ENCODE results near the gene ATP13A2. TPM values are rescaled to one million over a fixed set of nuclear protein-coding genes. Genes with fewer than 3 reads are reported as not detected.

Gene ATP13A2
- polyA plus RNA-seq, 2 donors, result 26.5 to 30.7 TPM

DNA sequence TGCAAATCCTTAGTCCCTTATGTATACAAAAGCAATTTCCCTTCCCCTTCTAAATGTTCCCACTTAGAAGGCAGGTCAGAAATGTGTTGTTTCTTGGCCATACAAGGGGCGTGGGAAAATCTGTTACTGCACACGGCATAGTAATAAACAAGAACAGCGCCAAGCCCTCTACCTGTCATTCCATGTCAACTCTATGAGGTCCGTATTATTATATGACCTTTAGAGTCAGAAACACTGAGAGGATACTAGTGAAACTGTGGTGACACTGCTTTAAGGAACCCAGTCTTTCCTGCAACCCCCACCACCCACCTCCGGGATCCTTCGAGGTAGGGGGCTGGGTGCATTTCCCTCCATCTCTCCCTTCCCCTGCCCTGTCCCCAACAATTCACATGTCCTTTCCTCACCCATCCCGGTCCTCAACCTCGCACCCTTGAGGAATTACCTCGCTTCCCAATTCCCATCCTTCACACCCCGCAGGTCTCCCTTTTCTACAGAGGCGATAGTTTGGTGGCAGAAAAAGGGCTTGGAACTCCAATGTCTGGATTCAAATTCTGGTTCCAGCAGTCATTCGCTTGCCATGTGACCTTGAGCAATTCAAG lies 41.5 kb upstream of the ATP13A2 start:
- no peaks in the 10 kb centered on the region for H3K9me3 ChIP-seq (ENCODE audit: control insufficient read depth in 2 of 2, insufficient read depth in 1 of 2, low read depth in 1 of 2, low read length in 1 of 2)
- 4 to 5% methylated on average over 12 of the region's 12 CpGs for WGBS, 2 donors
- H3K4me1 ChIP-seq (ENCODE audit: control insufficient read depth in 2 of 2, insufficient read depth in 2 of 2, low read length in 1 of 2), result peaks cover 0 to 4% of the 10 kb centered on the region in 2 donors
- peaks cover 0 to 2% of the 10 kb centered on the region in 2 donors for H3K36me3 ChIP-seq (ENCODE audit: control insufficient read depth in 2 of 2, insufficient read depth in 2 of 2, low read length in 1 of 2)
- H3K4me3 ChIP-seq (ENCODE audit: low read depth in 1 of 2, low read length in 2 of 2), result peak overlapping the region; percentile 90 to 92
- H3K27me3 ChIP-seq (ENCODE audit: control insufficient read depth in 1 of 2, insufficient read depth in 2 of 2, low read length in 2 of 2), result no peaks in the 10 kb centered on the region
- peak overlapping the region; percentile 90 to 98 for H3K27ac ChIP-seq (ENCODE audit: low read depth in 2 of 2, low read length in 1 of 2)

DNA sequence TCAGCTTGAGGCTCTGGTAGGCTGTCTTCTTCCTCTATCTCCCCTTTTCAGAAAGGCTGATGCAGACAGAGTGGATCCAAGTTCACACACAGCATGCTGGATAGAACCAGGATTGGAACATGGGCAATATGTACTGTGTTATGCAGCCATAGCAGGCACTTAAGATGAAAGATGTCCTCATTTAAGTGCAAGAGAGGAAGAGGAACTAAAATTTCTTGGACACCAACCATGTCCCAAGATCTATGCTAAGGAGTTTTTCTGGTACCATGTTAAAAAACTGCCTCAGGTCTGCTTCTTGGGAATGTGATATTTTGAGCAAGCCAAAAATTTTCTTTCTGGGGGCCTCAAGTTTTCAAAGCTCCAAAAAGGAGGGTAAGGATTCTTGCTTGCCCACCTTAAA lies 40.9 kb upstream of the ATP13A2 start:
- peak overlapping the region in 1 of 2 donors; percentile 92 for H3K4me3 ChIP-seq (ENCODE audit: low read depth in 1 of 2, low read length in 2 of 2)
- H3K27me3 ChIP-seq (ENCODE audit: control insufficient read depth in 1 of 2, insufficient read depth in 2 of 2, low read length in 2 of 2), result no peaks in the 10 kb centered on the region
- no peak overlapping the region for H3K27ac ChIP-seq (ENCODE audit: low read depth in 2 of 2, low read length in 1 of 2)
- H3K4me1 ChIP-seq (ENCODE audit: control insufficient read depth in 2 of 2, insufficient read depth in 2 of 2, low read length in 1 of 2), result peaks cover 0 to 4% of the 10 kb centered on the region in 2 donors
- H3K9me3 ChIP-seq (ENCODE audit: control insufficient read depth in 2 of 2, insufficient read depth in 1 of 2, low read depth in 1 of 2, low read length in 1 of 2), result no peaks in the 10 kb centered on the region
- H3K36me3 ChIP-seq (ENCODE audit: control insufficient read depth in 2 of 2, insufficient read depth in 2 of 2, low read length in 1 of 2), result peaks cover 0 to 2% of the 10 kb centered on the region in 2 donors

DNA sequence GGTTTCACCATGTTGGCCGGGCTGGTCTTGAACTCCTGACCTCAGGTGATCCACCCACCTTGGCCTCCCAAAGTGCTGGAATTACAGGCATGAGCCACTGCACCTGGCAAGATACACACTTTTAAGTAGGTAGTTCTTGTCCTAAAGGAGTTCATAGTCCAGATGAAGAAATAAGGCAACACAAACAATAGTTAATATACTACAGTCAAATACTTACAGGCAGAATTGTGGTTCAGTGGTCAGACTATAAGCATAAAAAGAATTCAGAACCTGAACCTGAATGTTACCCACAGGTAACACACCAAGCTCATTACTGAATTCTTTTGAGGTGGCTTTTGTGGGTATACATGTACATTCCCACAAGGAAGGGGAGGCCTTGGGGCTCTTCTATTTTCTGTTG lies 40.3 kb upstream of the ATP13A2 start:
- H3K36me3 ChIP-seq (ENCODE audit: control insufficient read depth in 2 of 2, insufficient read depth in 2 of 2, low read length in 1 of 2), result peaks cover 0 to 2% of the 10 kb centered on the region in 2 donors
- no peaks in the 10 kb centered on the region for H3K9me3 ChIP-seq (ENCODE audit: control insufficient read depth in 2 of 2, insufficient read depth in 1 of 2, low read depth in 1 of 2, low read length in 1 of 2)
- no peak overlapping the region for H3K4me3 ChIP-seq (ENCODE audit: low read depth in 1 of 2, low read length in 2 of 2)
- 56 to 61% methylated on average over 1 of the region's 1 CpG for WGBS, 2 donors
- H3K27ac ChIP-seq (ENCODE audit: low read depth in 2 of 2, low read length in 1 of 2), result no peak overlapping the region
- peaks cover 0 to 4% of the 10 kb centered on the region in 2 donors for H3K4me1 ChIP-seq (ENCODE audit: control insufficient read depth in 2 of 2, insufficient read depth in 2 of 2, low read length in 1 of 2)
- H3K27me3 ChIP-seq (ENCODE audit: control insufficient read depth in 1 of 2, insufficient read depth in 2 of 2, low read length in 2 of 2), result no peaks in the 10 kb centered on the region

DNA sequence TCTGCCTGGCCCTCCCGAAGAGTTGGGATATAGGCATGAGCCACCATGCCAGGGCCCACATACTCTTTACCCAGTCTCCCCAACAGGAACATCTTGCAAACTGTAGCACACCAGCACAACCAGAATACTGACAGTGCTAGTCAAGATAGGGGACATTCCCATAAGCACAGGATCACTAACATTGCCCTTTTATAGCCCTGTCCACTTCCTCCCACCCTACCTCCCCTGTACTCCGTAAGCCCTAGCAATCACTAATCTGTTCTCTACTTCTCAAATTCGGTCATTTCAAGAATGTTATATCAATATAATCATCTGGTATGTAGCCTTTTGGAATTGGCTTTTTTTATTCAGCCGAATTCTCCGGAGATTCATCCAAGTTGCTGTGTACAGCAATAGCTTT lies 36.2 kb upstream of the ATP13A2 start:
- Histone ChIP-seq H3K4me3 (ENCODE audit: low read depth in 1 of 2, low read length in 2 of 2) (no peak overlapping the region), H3K9me3 (ENCODE audit: control insufficient read depth in 2 of 2, insufficient read depth in 1 of 2, low read depth in 1 of 2, low read length in 1 of 2) (no peaks in the 10 kb centered on the region), H3K36me3 (ENCODE audit: control insufficient read depth in 2 of 2, insufficient read depth in 2 of 2, low read length in 1 of 2) (peaks cover 0 to 6% of the 10 kb centered on the region in 2 donors), H3K4me1 (ENCODE audit: control insufficient read depth in 2 of 2, insufficient read depth in 2 of 2, low read length in 1 of 2) (no peaks in the 10 kb centered on the region), H3K27ac (ENCODE audit: low read depth in 2 of 2, low read length in 1 of 2) (no peak overlapping the region), H3K27me3 (ENCODE audit: control insufficient read depth in 1 of 2, insufficient read depth in 2 of 2, low read length in 2 of 2) (no peaks in the 10 kb centered on the region)
- 85 to 92% methylated on average over 5 of the region's 5 CpGs for WGBS, 2 donors

DNA sequence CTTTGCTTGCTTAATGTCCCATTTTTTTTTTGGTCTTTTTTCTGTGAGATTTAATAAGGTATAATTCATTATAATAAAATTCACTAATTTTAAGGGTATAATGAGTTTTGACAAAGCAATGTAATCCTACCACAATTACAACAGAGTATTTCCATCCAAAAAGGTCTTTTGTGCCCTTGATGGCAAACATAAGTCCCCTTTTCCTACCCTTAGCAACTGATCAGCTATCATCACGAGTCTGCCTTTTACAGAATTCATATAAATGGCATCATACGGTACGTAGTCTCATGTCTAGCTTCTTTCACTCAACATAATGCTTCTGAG lies 34.6 kb upstream of the ATP13A2 start:
- H3K4me3 ChIP-seq (ENCODE audit: low read depth in 1 of 2, low read length in 2 of 2), result no peak overlapping the region
- no peaks in the 10 kb centered on the region for H3K9me3 ChIP-seq (ENCODE audit: control insufficient read depth in 2 of 2, insufficient read depth in 1 of 2, low read depth in 1 of 2, low read length in 1 of 2)
- peaks cover 0 to 6% of the 10 kb centered on the region in 2 donors for H3K36me3 ChIP-seq (ENCODE audit: control insufficient read depth in 2 of 2, insufficient read depth in 2 of 2, low read length in 1 of 2)
- no peaks in the 10 kb centered on the region for H3K4me1 ChIP-seq (ENCODE audit: control insufficient read depth in 2 of 2, insufficient read depth in 2 of 2, low read length in 1 of 2)
- H3K27me3 ChIP-seq (ENCODE audit: control insufficient read depth in 1 of 2, insufficient read depth in 2 of 2, low read length in 2 of 2), result no peaks in the 10 kb centered on the region
- no peak overlapping the region for H3K27ac ChIP-seq (ENCODE audit: low read depth in 2 of 2, low read length in 1 of 2)
- 50 to 58% methylated on average over 3 of the region's 3 CpGs for WGBS, 2 donors

DNA sequence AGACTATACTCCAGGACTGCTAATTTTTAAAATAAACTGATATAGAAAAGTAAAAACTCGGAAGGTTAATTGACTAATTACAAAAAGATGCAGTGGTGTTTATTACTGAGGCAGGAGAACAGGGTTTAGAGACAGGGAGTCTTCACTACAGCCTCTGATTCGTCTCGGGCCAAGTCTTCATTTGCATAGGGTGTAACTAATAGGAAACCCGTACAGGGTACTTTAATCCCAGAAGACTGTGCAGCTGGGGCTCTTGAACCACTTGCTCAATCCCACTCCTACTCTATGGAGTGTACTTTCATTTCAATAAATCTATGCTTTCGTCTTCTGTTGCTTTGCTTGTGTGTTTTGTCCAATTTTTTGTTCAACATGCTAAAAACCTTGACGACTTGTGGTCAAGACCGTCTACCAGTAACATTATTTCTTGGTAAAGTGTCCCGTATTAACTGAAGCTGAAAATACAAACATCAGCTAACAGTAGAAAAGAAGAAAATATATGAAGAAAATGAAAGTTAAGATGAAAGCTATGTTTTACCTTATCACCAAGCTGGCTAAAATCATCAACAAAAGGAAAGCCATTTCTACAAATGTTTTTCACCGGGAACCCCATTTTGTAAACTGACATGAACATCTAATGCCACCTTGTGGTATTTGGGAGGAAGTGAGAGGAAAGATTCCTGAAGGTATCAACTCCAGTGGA lies 34.1 kb upstream of the ATP13A2 start:
- Histone ChIP-seq H3K9me3 (ENCODE audit: control insufficient read depth in 2 of 2, insufficient read depth in 1 of 2, low read depth in 1 of 2, low read length in 1 of 2) (no peaks in the 10 kb centered on the region), H3K27ac (ENCODE audit: low read depth in 2 of 2, low read length in 1 of 2) (peak overlapping the region in 1 of 2 donors; percentile 20), H3K36me3 (ENCODE audit: control insufficient read depth in 2 of 2, insufficient read depth in 2 of 2, low read length in 1 of 2) (peaks cover 0 to 6% of the 10 kb centered on the region in 2 donors), H3K4me1 (ENCODE audit: control insufficient read depth in 2 of 2, insufficient read depth in 2 of 2, low read length in 1 of 2) (no peaks in the 10 kb centered on the region), H3K4me3 (ENCODE audit: low read depth in 1 of 2, low read length in 2 of 2) (no peak overlapping the region), H3K27me3 (ENCODE audit: control insufficient read depth in 1 of 2, insufficient read depth in 2 of 2, low read length in 2 of 2) (no peaks in the 10 kb centered on the region)
- 35 to 36% methylated on average over 9 of the region's 9 CpGs for WGBS, 2 donors

DNA sequence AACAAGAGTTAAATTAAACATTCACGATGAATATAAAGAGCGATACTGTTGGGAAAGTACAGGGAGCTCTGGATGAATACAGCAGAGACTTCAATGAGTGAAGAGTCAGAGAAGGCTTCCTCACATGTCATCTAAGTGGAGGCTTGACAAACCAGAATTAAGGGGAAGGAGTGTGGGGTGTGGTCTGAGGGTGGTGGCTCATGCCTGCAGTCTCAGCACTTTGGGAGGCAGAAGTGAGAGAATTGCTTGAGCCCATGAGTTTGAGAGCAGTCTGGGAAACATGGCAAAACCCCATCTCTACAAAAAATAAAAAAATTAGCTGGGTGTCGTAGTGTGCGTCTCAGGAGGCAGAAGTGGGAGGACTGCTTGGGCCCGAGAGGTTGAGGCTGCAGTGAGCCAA lies 33.4 kb upstream of the ATP13A2 start:
- Histone ChIP-seq H3K27ac (ENCODE audit: low read depth in 2 of 2, low read length in 1 of 2) (no peak overlapping the region), H3K4me1 (ENCODE audit: control insufficient read depth in 2 of 2, insufficient read depth in 2 of 2, low read length in 1 of 2) (no peaks in the 10 kb centered on the region), H3K27me3 (ENCODE audit: control insufficient read depth in 1 of 2, insufficient read depth in 2 of 2, low read length in 2 of 2) (no peaks in the 10 kb centered on the region), H3K36me3 (ENCODE audit: control insufficient read depth in 2 of 2, insufficient read depth in 2 of 2, low read length in 1 of 2) (peaks cover 0 to 10% of the 10 kb centered on the region in 2 donors), H3K4me3 (ENCODE audit: low read depth in 1 of 2, low read length in 2 of 2) (no peak overlapping the region), H3K9me3 (ENCODE audit: control insufficient read depth in 2 of 2, insufficient read depth in 1 of 2, low read depth in 1 of 2, low read length in 1 of 2) (no peaks in the 10 kb centered on the region)
- 74 to 77% methylated on average over 5 of the region's 5 CpGs for WGBS, 2 donors

DNA sequence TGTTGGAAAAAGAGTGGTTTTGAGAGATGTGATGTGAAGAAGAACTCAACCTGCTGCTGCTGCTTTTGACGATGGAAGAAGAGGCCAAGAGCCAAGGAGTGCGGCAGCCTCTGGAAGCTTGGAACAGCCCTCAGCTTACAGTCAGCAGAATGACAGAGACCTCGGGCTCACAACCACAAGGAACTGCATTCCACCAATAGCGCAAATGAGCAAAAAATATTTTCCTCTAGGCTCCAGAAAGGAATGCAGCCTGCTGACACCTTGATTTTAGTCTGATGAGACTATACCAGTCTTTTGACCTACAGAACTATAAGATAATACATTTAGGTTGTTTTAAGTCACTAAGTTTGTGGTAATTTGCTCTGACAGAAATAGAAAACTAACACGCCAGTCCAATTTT lies 31.9 kb upstream of the ATP13A2 start:
- peaks cover 0 to 7% of the 10 kb centered on the region in 2 donors for H3K36me3 ChIP-seq (ENCODE audit: control insufficient read depth in 2 of 2, insufficient read depth in 2 of 2, low read length in 1 of 2)
- 84 to 92% methylated on average over 5 of the region's 5 CpGs for WGBS, 2 donors
- no peaks in the 10 kb centered on the region for H3K9me3 ChIP-seq (ENCODE audit: control insufficient read depth in 2 of 2, insufficient read depth in 1 of 2, low read depth in 1 of 2, low read length in 1 of 2)
- no peaks in the 10 kb centered on the region for H3K27me3 ChIP-seq (ENCODE audit: control insufficient read depth in 1 of 2, insufficient read depth in 2 of 2, low read length in 2 of 2)
- no peak overlapping the region for H3K4me3 ChIP-seq (ENCODE audit: low read depth in 1 of 2, low read length in 2 of 2)
- no peak overlapping the region for H3K27ac ChIP-seq (ENCODE audit: low read depth in 2 of 2, low read length in 1 of 2)
- no peaks in the 10 kb centered on the region for H3K4me1 ChIP-seq (ENCODE audit: control insufficient read depth in 2 of 2, insufficient read depth in 2 of 2, low read length in 1 of 2)

DNA sequence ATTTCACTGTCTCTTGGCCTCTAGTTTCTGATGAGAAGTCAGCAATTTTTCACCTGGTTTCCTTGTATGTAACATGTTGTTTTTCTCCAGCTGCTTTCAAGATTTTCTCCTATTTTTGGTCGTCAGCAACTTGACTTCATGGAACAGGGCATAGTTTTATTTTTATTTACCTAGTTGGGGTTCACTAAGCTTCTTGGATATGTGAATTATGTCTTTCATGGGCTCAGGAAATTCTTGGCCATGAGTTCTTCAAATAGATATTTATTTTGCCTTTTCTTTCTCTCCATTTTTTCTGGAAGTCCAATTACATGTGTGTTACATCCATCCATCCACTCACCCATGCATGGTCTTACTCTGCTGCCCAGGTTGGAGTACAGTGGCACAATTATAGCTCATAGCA lies 28.4 kb upstream of the ATP13A2 start:
- Histone ChIP-seq H3K27me3 (ENCODE audit: control insufficient read depth in 1 of 2, insufficient read depth in 2 of 2, low read length in 2 of 2) (no peaks in the 10 kb centered on the region), H3K9me3 (ENCODE audit: control insufficient read depth in 2 of 2, insufficient read depth in 1 of 2, low read depth in 1 of 2, low read length in 1 of 2) (no peaks in the 10 kb centered on the region), H3K4me3 (ENCODE audit: low read depth in 1 of 2, low read length in 2 of 2) (no peak overlapping the region), H3K4me1 (ENCODE audit: control insufficient read depth in 2 of 2, insufficient read depth in 2 of 2, low read length in 1 of 2) (no peaks in the 10 kb centered on the region), H3K27ac (ENCODE audit: low read depth in 2 of 2, low read length in 1 of 2) (no peak overlapping the region), H3K36me3 (ENCODE audit: control insufficient read depth in 2 of 2, insufficient read depth in 2 of 2, low read length in 1 of 2) (peaks cover 0 to 7% of the 10 kb centered on the region in 2 donors)
- 61 to 65% methylated on average over 1 of the region's 1 CpG for WGBS, 2 donors

DNA sequence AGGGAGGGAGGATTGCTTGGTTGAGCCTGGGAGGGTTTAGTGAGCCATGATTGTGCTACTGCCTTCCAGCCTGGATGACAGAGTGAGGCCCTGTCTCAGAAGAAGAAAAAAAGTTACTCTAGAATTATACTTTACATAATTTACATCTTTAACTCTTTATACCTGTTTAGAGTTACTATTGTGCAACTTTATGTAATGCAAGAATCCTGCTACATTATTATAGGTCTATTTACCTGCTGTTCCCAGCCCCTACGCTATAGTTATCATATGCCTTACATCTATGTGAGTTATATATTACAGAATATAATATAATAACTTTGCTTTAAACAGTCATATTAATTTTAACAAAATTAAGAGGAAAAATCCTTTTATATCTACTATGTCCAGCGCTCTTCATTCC lies 27.8 kb upstream of the ATP13A2 start:
- Histone ChIP-seq H3K4me3 (ENCODE audit: low read depth in 1 of 2, low read length in 2 of 2) (no peak overlapping the region), H3K4me1 (ENCODE audit: control insufficient read depth in 2 of 2, insufficient read depth in 2 of 2, low read length in 1 of 2) (no peaks in the 10 kb centered on the region), H3K27ac (ENCODE audit: low read depth in 2 of 2, low read length in 1 of 2) (no peak overlapping the region), H3K27me3 (ENCODE audit: control insufficient read depth in 1 of 2, insufficient read depth in 2 of 2, low read length in 2 of 2) (no peaks in the 10 kb centered on the region), H3K9me3 (ENCODE audit: control insufficient read depth in 2 of 2, insufficient read depth in 1 of 2, low read depth in 1 of 2, low read length in 1 of 2) (no peaks in the 10 kb centered on the region), H3K36me3 (ENCODE audit: control insufficient read depth in 2 of 2, insufficient read depth in 2 of 2, low read length in 1 of 2) (peaks cover 0 to 7% of the 10 kb centered on the region in 2 donors)
- 95 to 96% methylated on average over 2 of the region's 2 CpGs for WGBS, 2 donors

Measured in esophagus (tissue), 2 donors.